HEK293 (cell line): ENCODE measurements around the gene MYO15B.
A peak's percentile ranks its signal among the peaks of the same experiment; 100 is the strongest.

Experiments used
- CTCF ChIA-PET: fragments of 350-600 bp; formaldehyde crosslinking; extraction: SDS; loops from one replicate; lab custom pipeline; 2021; ENCODE audit warnings: antibody characterized with exemption; lab: Yijun Ruan, JAX
- POLR2A ChIA-PET: fragments of 300-600 bp; formaldehyde crosslinking; extraction: SDS; loops from one replicate; lab custom pipeline; 2020; ENCODE audit warnings: antibody characterized with exemption, inconsistent platforms; lab: Yijun Ruan, JAX
- H3K27ac ChIP-seq: fragments of 200-500 bp; sonication (Bioruptor generic); 2 replicates; pipeline ENCODE4 v1.5.1; 2014; ENCODE audit warnings: low read depth, low read length, control low read depth, inconsistent platforms; ENCODE audit errors: extremely low read depth
- H3K36me3 ChIP-seq, 2 experiments: fragments of 200-500 bp in 1 of 2; sonication (Bioruptor generic) in 1 of 2; 1 replicate in 1 of 2; 2 replicates in 1 of 2; pipeline ENCODE4 v1.5.1; 2014 to 2017; ENCODE audit warnings: inconsistent platforms in 2 of 2, low read length in 2 of 2; ENCODE audit not compliant: control insufficient read depth in 2 of 2, insufficient read depth in 1 of 2
- H3K4me1 ChIP-seq: fragments of 200-500 bp; sonication (Bioruptor generic); 2 replicates; pipeline ENCODE4 v1.5.1; 2014; ENCODE audit warnings: mild to moderate bottlenecking, low read length, inconsistent platforms; ENCODE audit not compliant: control insufficient read depth, insufficient read depth
- H3K4me3 ChIP-seq: 2 replicates; pipeline ENCODE4 v1.5.1; 2011; ENCODE audit warnings: low read depth, mild to moderate bottlenecking, control low read depth, low read length, moderate library complexity
- H3K9me3 ChIP-seq: fragments of 200-500 bp; sonication (Bioruptor generic); 2 replicates; pipeline ENCODE4 v1.5.1; 2014; ENCODE audit warnings: low read depth, low read length, inconsistent platforms; ENCODE audit not compliant: control insufficient read depth, insufficient read depth
- GLIS2 ChIP-seq: fragments of 450-650 bp; formaldehyde crosslinking; IDR thresholded peaks from 2 replicates; pipeline ENCODE4 v1.5.1; 2016; ENCODE audit warnings: missing biosample characterization, missing genetic modification characterization
- KLF8 ChIP-seq: fragments of 450-650 bp; formaldehyde crosslinking; IDR thresholded peaks from 2 replicates; pipeline ENCODE4 v1.5.1; 2016; ENCODE audit warnings: missing biosample characterization, missing genetic modification characterization
- KLF9 ChIP-seq: fragments of 450-650 bp; formaldehyde crosslinking; IDR thresholded peaks from 2 replicates; pipeline ENCODE4 v1.5.1; 2016; ENCODE audit warnings: missing biosample characterization, missing genetic modification characterization, low read depth
- ZBTB8A ChIP-seq: fragments of 450-650 bp; formaldehyde crosslinking; IDR thresholded peaks from 2 replicates; pipeline ENCODE4 v1.5.1; 2016; ENCODE audit warnings: missing biosample characterization, missing genetic modification characterization
- ZFP41 ChIP-seq: fragments of 450-650 bp; formaldehyde crosslinking; IDR thresholded peaks from 2 replicates; pipeline ENCODE4 v1.5.1; 2016; ENCODE audit warnings: missing biosample characterization, missing genetic modification characterization, borderline replicate concordance
- ZFP69B ChIP-seq: fragments of 450-650 bp; formaldehyde crosslinking; IDR thresholded peaks from 2 replicates; pipeline ENCODE4 v1.5.1; 2016; ENCODE audit warnings: missing biosample characterization, missing genetic modification characterization
- ZIC2 ChIP-seq: fragments of 450-650 bp; formaldehyde crosslinking; IDR thresholded peaks from 2 replicates; pipeline ENCODE4 v1.5.1; 2016; ENCODE audit warnings: missing biosample characterization, missing genetic modification characterization
- ZNF114 ChIP-seq: fragments of 450-650 bp; formaldehyde crosslinking; IDR thresholded peaks from 2 replicates; pipeline ENCODE4 v1.5.0; 2017; ENCODE audit warnings: missing biosample characterization, missing genetic modification characterization
- ZNF24 ChIP-seq: fragments of 450-650 bp; formaldehyde crosslinking; IDR thresholded peaks from 2 replicates; pipeline ENCODE4 v1.5.1; 2016; ENCODE audit warnings: missing biosample characterization, missing genetic modification characterization
- ZNF302 ChIP-seq: fragments of 450-650 bp; formaldehyde crosslinking; IDR thresholded peaks from 2 replicates; pipeline ENCODE4 v1.5.1; 2016; ENCODE audit warnings: missing biosample characterization, missing genetic modification characterization, low read depth
- ZNF549 ChIP-seq: fragments of 450-650 bp; IDR thresholded peaks from 2 replicates; pipeline ENCODE4 v1.5.1; 2018; ENCODE audit warnings: missing biosample characterization, missing genetic modification characterization, mild to moderate bottlenecking, inconsistent platforms, moderate library complexity
- ZNF555 ChIP-seq: fragments of 450-650 bp; formaldehyde crosslinking; conservative IDR thresholded peaks from 2 replicates; pipeline ENCODE4 v1.5.1; 2017; ENCODE audit warnings: missing biosample characterization, mild to moderate bottlenecking, missing genetic modification characterization, inconsistent platforms
- ZNF610 ChIP-seq: fragments of 450-650 bp; formaldehyde crosslinking; IDR thresholded peaks from 2 replicates; pipeline ENCODE4 v1.5.1; 2016; ENCODE audit warnings: missing biosample characterization, missing genetic modification characterization, borderline replicate concordance
- ZNF654 ChIP-seq: fragments of 450-650 bp; formaldehyde crosslinking; IDR thresholded peaks from 2 replicates; pipeline ENCODE4 v1.5.1; 2016; ENCODE audit warnings: low read depth, missing biosample characterization, missing genetic modification characterization
- TF ChIP-seq, protein P1 (sequence below): fragments of 450-650 bp; formaldehyde crosslinking; IDR thresholded peaks from 2 replicates; pipeline ENCODE4 v1.5.1; 2016; ENCODE audit warnings: missing biosample characterization, missing genetic modification characterization
- TF ChIP-seq, protein P2 (sequence below): fragments of 450-650 bp; formaldehyde crosslinking; IDR thresholded peaks from 2 replicates; pipeline ENCODE4 v1.5.1; 2016; ENCODE audit warnings: missing biosample characterization, missing genetic modification characterization, borderline replicate concordance
- TF ChIP-seq, protein P3 (sequence below): fragments of 450-650 bp; formaldehyde crosslinking; IDR thresholded peaks from 2 replicates; pipeline ENCODE4 v1.5.1; 2017; ENCODE audit warnings: missing biosample characterization, missing genetic modification characterization
- TF ChIP-seq, protein P4 (sequence below): fragments of 450-650 bp; formaldehyde crosslinking; IDR thresholded peaks from 2 replicates; pipeline ENCODE4 v1.5.1; 2016; ENCODE audit warnings: missing biosample characterization, missing genetic modification characterization
- TF ChIP-seq, protein P5 (sequence below): fragments of 450-650 bp; formaldehyde crosslinking; IDR thresholded peaks from 2 replicates; pipeline ENCODE4 v1.5.1; 2016; ENCODE audit warnings: missing biosample characterization, missing genetic modification characterization

MYO15B gene

DNA sequence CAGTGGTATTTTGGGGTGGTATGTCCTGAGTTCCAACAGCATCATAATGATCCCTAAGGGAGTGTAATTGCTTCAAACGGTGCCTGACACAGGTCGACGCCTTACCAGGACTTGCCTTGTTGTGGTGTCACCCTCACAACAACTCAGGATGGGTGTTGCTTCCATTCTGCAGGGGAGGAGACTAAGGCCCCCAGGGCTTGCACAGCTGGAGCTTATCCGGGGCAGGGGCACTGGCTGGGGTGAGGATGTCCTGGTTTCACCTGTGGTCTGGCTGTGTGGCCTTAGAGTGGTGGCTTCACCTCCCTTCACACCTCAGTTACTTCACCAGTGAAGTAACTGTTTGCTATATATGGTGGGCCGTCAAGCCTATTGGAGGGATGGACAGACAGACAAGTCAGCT is 38.8 kb upstream of the MYO15B start:
- no peak for TF ChIP-seq ZFP41 (tag by site-specific recombination)
- TF ChIP-seq ZNF549 (tag by site-specific recombination): no peak
- TF ChIP-seq ZNF302 (tag by site-specific recombination): no peak
- TF ChIP-seq, protein P1, sequence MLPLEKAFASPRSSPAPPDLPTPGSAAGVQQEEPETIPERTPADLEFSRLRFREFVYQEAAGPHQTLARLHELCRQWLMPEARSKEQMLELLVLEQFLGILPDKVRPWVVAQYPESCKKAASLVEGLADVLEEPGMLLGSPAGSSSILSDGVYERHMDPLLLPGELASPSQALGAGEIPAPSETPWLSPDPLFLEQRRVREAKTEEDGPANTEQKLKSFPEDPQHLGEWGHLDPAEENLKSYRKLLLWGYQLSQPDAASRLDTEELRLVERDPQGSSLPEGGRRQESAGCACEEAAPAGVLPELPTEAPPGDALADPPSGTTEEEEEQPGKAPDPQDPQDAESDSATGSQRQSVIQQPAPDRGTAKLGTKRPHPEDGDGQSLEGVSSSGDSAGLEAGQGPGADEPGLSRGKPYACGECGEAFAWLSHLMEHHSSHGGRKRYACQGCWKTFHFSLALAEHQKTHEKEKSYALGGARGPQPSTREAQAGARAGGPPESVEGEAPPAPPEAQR: no peak
- no peak for TF ChIP-seq ZNF610 (tag by site-specific recombination)
- no peak for TF ChIP-seq KLF8 (tag by site-specific recombination)
- TF ChIP-seq ZNF24 (tag by site-specific recombination): no peak
- no peak for TF ChIP-seq ZNF654 (tag by site-specific recombination)
- TF ChIP-seq, protein P2, sequence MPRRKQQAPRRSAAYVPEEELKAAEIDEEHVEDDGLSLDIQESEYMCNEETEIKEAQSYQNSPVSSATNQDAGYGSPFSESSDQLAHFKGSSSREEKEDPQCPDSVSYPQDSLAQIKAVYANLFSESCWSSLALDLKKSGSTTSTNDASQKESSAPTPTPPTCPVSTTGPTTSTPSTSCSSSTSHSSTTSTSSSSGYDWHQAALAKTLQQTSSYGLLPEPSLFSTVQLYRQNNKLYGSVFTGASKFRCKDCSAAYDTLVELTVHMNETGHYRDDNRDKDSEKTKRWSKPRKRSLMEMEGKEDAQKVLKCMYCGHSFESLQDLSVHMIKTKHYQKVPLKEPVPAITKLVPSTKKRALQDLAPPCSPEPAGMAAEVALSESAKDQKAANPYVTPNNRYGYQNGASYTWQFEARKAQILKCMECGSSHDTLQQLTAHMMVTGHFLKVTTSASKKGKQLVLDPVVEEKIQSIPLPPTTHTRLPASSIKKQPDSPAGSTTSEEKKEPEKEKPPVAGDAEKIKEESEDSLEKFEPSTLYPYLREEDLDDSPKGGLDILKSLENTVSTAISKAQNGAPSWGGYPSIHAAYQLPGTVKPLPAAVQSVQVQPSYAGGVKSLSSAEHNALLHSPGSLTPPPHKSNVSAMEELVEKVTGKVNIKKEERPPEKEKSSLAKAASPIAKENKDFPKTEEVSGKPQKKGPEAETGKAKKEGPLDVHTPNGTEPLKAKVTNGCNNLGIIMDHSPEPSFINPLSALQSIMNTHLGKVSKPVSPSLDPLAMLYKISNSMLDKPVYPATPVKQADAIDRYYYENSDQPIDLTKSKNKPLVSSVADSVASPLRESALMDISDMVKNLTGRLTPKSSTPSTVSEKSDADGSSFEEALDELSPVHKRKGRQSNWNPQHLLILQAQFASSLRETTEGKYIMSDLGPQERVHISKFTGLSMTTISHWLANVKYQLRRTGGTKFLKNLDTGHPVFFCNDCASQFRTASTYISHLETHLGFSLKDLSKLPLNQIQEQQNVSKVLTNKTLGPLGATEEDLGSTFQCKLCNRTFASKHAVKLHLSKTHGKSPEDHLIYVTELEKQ: no peak
- TF ChIP-seq ZNF555 (tag by site-specific recombination): no peak
- ChIA-PET POLR2A (interaction anchor here (0.7 to 1.0 kb wide), 7 partner anchors 9 to 186 kb away, joined by 3 to 9 read pairs (median 5); partner anchors contain the start of genes LLGL2 and TSEN54), CTCF (interaction anchor here (1.1 to 1.3 kb wide), 3 partner anchors 9 to 84 kb away, joined by 3 to 8 read pairs (median 3); partner anchors contain the start of genes LLGL2 and SMIM5)
- Histone ChIP-seq H3K27ac (peak overlapping the region; percentile 34; the same call in 1 of the 2 replicates), H3K4me3 (no peak overlapping the region), H3K36me3 (no peaks in the 10 kb centered on the region), H3K4me1 (peaks cover 10% of the 10 kb centered on the region; the same call in 1 of the 2 replicates), H3K9me3 (no peaks in the 10 kb centered on the region)

DNA sequence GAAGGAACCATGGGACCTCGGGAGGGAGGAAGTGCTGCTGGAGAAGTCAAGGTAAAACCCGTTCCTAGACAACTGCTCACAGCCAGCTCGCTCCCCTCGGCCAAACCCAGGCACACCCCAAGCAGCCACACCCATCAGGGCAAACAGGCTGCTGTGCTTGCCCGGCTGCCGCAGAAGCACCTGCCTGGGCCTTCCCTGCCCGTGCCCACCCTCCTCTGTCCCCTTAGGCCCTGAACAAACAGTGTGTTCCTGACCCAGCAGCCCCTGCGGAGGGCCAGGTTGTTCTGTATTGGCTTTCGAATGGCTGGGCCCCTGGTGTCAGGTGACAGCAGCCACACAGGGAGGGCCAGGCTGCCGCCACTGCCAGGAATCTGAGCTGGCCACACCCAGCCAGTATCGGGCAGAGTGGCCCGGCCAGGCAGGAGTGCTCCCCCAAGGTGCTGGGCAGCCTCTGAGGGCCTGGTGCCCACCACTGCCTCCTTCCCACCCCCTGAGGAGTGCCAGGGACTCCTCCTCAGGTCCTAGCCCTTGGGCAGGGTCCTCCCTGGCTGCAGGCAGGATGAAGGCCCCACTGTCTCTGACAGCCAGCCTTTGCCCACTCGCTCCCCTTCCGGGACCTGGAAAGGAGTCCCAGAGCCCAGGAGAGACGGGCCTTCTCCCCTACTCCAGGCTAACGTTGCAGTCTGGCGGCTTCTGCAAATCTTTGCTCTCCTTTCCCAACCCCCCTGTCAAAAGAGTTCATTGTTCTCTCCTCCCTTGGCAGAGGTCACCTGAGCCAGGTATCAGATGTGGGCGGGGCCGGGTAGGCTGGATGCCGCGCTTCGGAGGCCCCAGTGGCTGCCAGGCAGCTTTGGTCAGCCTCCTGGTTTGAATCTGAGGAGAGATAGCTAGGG is 38.1 kb upstream of the MYO15B start:
- H3K27ac ChIP-seq: peak overlapping the region; percentile 34; the same call in 1 of the 2 replicates
- H3K4me3 ChIP-seq: no peak overlapping the region; the same call in 1 of the 2 replicates
- no peaks in the 10 kb centered on the region for H3K36me3 ChIP-seq
- H3K4me1 ChIP-seq: peaks cover 10% of the 10 kb centered on the region; the same call in 1 of the 2 replicates
- no peaks in the 10 kb centered on the region for H3K9me3 ChIP-seq
- ChIA-PET CTCF (interaction anchor here (0.6 to 1.2 kb wide), 3 partner anchors 10 to 39 kb away, joined by 3 to 4 read pairs (median 3); partner anchors contain the start of gene LLGL2), POLR2A (interaction anchor here (0.6 to 1.2 kb wide), 10 partner anchors 9 to 260 kb away, joined by 3 to 9 read pairs (median 4); partner anchors contain the start of genes LLGL2, SLC25A19 and TSEN54)
- TF ChIP-seq ZBTB8A (tag by site-specific recombination) (peak; percentile 61), GLIS2 (tag by site-specific recombination) (peak; percentile 81), ZNF114 (no peak), ZIC2 (0 out of 2 replicates have a peak, but pooled peaks have one; percentile 46), KLF9 (tag by site-specific recombination) (peak; percentile 72), ZFP69B (tag by site-specific recombination) (0 out of 2 replicates have a peak, but pooled peaks have one; percentile 48)
- TF ChIP-seq, protein P3, sequence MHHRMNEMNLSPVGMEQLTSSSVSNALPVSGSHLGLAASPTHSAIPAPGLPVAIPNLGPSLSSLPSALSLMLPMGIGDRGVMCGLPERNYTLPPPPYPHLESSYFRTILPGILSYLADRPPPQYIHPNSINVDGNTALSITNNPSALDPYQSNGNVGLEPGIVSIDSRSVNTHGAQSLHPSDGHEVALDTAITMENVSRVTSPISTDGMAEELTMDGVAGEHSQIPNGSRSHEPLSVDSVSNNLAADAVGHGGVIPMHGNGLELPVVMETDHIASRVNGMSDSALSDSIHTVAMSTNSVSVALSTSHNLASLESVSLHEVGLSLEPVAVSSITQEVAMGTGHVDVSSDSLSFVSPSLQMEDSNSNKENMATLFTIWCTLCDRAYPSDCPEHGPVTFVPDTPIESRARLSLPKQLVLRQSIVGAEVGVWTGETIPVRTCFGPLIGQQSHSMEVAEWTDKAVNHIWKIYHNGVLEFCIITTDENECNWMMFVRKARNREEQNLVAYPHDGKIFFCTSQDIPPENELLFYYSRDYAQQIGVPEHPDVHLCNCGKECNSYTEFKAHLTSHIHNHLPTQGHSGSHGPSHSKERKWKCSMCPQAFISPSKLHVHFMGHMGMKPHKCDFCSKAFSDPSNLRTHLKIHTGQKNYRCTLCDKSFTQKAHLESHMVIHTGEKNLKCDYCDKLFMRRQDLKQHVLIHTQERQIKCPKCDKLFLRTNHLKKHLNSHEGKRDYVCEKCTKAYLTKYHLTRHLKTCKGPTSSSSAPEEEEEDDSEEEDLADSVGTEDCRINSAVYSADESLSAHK (tag by site-specific recombination): no peak
- TF ChIP-seq, protein P4, sequence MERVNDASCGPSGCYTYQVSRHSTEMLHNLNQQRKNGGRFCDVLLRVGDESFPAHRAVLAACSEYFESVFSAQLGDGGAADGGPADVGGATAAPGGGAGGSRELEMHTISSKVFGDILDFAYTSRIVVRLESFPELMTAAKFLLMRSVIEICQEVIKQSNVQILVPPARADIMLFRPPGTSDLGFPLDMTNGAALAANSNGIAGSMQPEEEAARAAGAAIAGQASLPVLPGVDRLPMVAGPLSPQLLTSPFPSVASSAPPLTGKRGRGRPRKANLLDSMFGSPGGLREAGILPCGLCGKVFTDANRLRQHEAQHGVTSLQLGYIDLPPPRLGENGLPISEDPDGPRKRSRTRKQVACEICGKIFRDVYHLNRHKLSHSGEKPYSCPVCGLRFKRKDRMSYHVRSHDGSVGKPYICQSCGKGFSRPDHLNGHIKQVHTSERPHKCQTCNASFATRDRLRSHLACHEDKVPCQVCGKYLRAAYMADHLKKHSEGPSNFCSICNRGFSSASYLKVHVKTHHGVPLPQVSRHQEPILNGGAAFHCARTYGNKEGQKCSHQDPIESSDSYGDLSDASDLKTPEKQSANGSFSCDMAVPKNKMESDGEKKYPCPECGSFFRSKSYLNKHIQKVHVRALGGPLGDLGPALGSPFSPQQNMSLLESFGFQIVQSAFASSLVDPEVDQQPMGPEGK: peak; percentile 90
- TF ChIP-seq, protein P5, sequence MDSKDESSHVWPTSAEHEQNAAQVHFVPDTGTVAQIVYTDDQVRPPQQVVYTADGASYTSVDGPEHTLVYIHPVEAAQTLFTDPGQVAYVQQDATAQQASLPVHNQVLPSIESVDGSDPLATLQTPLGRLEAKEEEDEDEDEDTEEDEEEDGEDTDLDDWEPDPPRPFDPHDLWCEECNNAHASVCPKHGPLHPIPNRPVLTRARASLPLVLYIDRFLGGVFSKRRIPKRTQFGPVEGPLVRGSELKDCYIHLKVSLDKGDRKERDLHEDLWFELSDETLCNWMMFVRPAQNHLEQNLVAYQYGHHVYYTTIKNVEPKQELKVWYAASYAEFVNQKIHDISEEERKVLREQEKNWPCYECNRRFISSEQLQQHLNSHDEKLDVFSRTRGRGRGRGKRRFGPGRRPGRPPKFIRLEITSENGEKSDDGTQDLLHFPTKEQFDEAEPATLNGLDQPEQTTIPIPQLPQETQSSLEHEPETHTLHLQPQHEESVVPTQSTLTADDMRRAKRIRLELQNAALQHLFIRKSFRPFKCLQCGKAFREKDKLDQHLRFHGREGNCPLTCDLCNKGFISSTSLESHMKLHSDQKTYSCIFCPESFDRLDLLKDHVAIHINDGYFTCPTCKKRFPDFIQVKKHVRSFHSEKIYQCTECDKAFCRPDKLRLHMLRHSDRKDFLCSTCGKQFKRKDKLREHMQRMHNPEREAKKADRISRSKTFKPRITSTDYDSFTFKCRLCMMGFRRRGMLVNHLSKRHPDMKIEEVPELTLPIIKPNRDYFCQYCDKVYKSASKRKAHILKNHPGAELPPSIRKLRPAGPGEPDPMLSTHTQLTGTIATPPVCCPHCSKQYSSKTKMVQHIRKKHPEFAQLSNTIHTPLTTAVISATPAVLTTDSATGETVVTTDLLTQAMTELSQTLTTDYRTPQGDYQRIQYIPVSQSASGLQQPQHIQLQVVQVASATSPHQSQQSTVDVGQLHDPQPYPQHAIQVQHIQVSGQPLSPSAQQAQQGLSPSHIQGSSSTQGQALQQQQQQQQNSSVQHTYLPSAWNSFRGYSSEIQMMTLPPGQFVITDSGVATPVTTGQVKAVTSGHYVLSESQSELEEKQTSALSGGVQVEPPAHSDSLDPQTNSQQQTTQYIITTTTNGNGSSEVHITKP (tag by site-specific recombination): peak; percentile 86
